Measurements from ENCODE around the gene SDR42E2. TPM values are rescaled to one million over a fixed set of nuclear protein-coding genes. Genes with fewer than 3 reads are reported as not detected.
"Not testable (repeated sequence)": the region's sequence is repeated elsewhere in the genome, so short reads cannot be mapped to it uniquely, and the experiment has no call there.

SDR42E2 gene
- total RNA-seq, 4 donors from 2014 or later: not detected

- intact Hi-C loops (cut with DNase I; ENCODE audit: low total_unique reads): no loop called here
- no peak for TF ChIP-seq POLR2A (IDR thresholded peaks at IDR 0.05)
- TF ChIP-seq CTCF (IDR thresholded peaks at IDR 0.05): no peak
- no peak overlapping the region for H3K4me3 ChIP-seq (ENCODE audit: low read depth, poor library complexity, severe bottlenecking)
- 83 to 91% methylated on average over 6 of the region's 6 CpGs for WGBS, 2 donors
- DNase-seq (ENCODE audit: low spot score in 2 of 2): no peak
Measured at GRCh38 chr16:22163806-22164205, 1.5 kb downstream of the SDR42E2 start.

- intact Hi-C loops (cut with DNase I; ENCODE audit: low total_unique reads): no loop called here
Measured at GRCh38 chr16:22164482-22164881, 2.2 kb downstream of the SDR42E2 start.

GRCh38 chr16:22165508-22166285 lies 3.4 kb downstream of the SDR42E2 start:
- no peak overlapping the region for H3K4me3 ChIP-seq (ENCODE audit: low read depth, poor library complexity, severe bottlenecking)
- intact Hi-C loops (cut with DNase I; ENCODE audit: low total_unique reads): no loop called here
- DNase-seq (ENCODE audit: low spot score in 2 of 2): no peak
- TF ChIP-seq POLR2A (IDR thresholded peaks at IDR 0.05) (no peak), CTCF (IDR thresholded peaks at IDR 0.05) (no peak)
- WGBS, 2 donors: 86 to 90% methylated on average over 9 to 16 of the region's 16 CpGs

More at GRCh38 chr16:22164482-22164881, 2.2 kb downstream of the SDR42E2 start:
- no peak for TF ChIP-seq CTCF (IDR thresholded peaks at IDR 0.05)
- WGBS, 2 donors: 94 to 97% methylated on average over 5 of the region's 5 CpGs
- no peak overlapping the region for H3K4me3 ChIP-seq (ENCODE audit: low read depth, poor library complexity, severe bottlenecking)
- no peak for DNase-seq (ENCODE audit: low spot score in 2 of 2)

- intact Hi-C loops (cut with DNase I; ENCODE audit: low total_unique reads): no loop called here
- TF ChIP-seq POLR2A (IDR thresholded peaks at IDR 0.05) (no peak), CTCF (IDR thresholded peaks at IDR 0.05) (no peak)
Measured at GRCh38 chr16:22171953-22172352, 9.6 kb downstream of the SDR42E2 start.

GRCh38 chr16:22172642-22173041 lies 10.3 kb downstream of the SDR42E2 start:
- H3K4me3 ChIP-seq (ENCODE audit: low read depth, poor library complexity, severe bottlenecking); intact Hi-C loops (cut with DNase I; ENCODE audit: low total_unique reads); DNase-seq (ENCODE audit: low spot score in 2 of 2): not testable (repeated sequence)
- WGBS, 2 donors: 85% methylated on average over 1 of the region's 1 CpG

More at GRCh38 chr16:22171953-22172352, 9.6 kb downstream of the SDR42E2 start:
- DNase-seq (ENCODE audit: low spot score in 2 of 2): no peak
- WGBS, 2 donors: 86 to 91% methylated on average over 6 of the region's 6 CpGs
- H3K4me3 ChIP-seq (ENCODE audit: low read depth, poor library complexity, severe bottlenecking): no peak overlapping the region

- 75 to 80% methylated on average over 9 of the region's 9 CpGs for WGBS, 2 donors
- intact Hi-C loops (cut with DNase I; ENCODE audit: low total_unique reads): no loop called here
- H3K4me3 ChIP-seq (ENCODE audit: low read depth, poor library complexity, severe bottlenecking): no peak overlapping the region
- no peak for DNase-seq (ENCODE audit: low spot score in 2 of 2)
- TF ChIP-seq CTCF (IDR thresholded peaks at IDR 0.05) (no peak), POLR2A (IDR thresholded peaks at IDR 0.05) (no peak)
Measured at GRCh38 chr16:22174642-22175041, 12.3 kb downstream of the SDR42E2 start.
